CD14-positive monocyte (primary cell): ENCODE measurements around the gene QRICH2. TPM values are rescaled to one million over a fixed set of nuclear protein-coding genes. Genes with fewer than 3 reads are reported as not detected.
A peak's percentile ranks its signal among the peaks of the same experiment; 100 is the strongest.
"Not testable (repeated sequence)": the region's sequence is repeated elsewhere in the genome, so short reads cannot be mapped to it uniquely, and the experiment has no call there.

Experiments used
- DNase-seq, 3 donors: peaks; one replicate each; pipeline ENCODE4 v3.0.0-alpha.2; 2011 to 2022
- H2AFZ ChIP-seq: 2 replicates; pipeline ENCODE4 v1.6.0; 2012; ENCODE audit warnings: mild to moderate bottlenecking, low read depth, low read length, inconsistent platforms; ENCODE audit not compliant: insufficient read depth, poor library complexity, severe bottlenecking
- H3K27ac ChIP-seq, 2 donors: 1 replicate in 1 of 2; 2 replicates in 1 of 2; pipeline ENCODE4 v1.5.1; 2012 to 2013; ENCODE audit warnings: low read length in 2 of 2, control low read depth in 1 of 2, inconsistent platforms in 1 of 2, low read depth in 1 of 2, mild to moderate bottlenecking in 1 of 2
- H3K27me3 ChIP-seq, 2 donors: one replicate each; pipeline versions ENCODE4 v1.6.0 to v1.6.1; 2011 to 2013; ENCODE audit warnings: low read length in 2 of 2; ENCODE audit not compliant: control insufficient read depth in 2 of 2, insufficient read depth in 2 of 2
- H3K36me3 ChIP-seq, 2 donors: replicated peaks in 1 of 2; 1 replicate in 1 of 2; 2 replicates in 1 of 2; pipeline versions ENCODE4 v1.5.1 to v1.6.1; 2012 to 2013; ENCODE audit warnings: low read length in 2 of 2, control low read depth in 1 of 2, inconsistent platforms in 1 of 2, mild to moderate bottlenecking in 1 of 2; ENCODE audit not compliant: insufficient read depth in 2 of 2, control insufficient read depth in 1 of 2
- H3K4me1 ChIP-seq, 2 donors: 1 replicate in 1 of 2; 2 replicates in 1 of 2; pipeline versions ENCODE4 v1.5.1 to v1.6.1; 2012 to 2013; ENCODE audit warnings: low read length in 2 of 2, control low read depth in 1 of 2, inconsistent platforms in 1 of 2, mild to moderate bottlenecking in 1 of 2, moderate library complexity in 1 of 2; ENCODE audit not compliant: insufficient read depth in 2 of 2, control insufficient read depth in 1 of 2
- H3K4me2 ChIP-seq: replicated peaks from 2 replicates; pipeline ENCODE3; 2012; ENCODE audit warnings: low read length, moderate library complexity, mild to moderate bottlenecking; ENCODE audit not compliant: poor library complexity, severe bottlenecking; ENCODE audit errors: extremely low read depth
- H3K4me3 ChIP-seq, 3 experiments: fragments of 200-600 bp in 1 of 3; sonication (generic) in 1 of 3; replicated peaks in 1 of 3; 1 replicate in 2 of 3; 2 replicates in 1 of 3; pipeline ENCODE4 v1.5.1; 2011 to 2013; ENCODE audit warnings: low read length in 3 of 3, mild to moderate bottlenecking in 3 of 3, control low read depth in 2 of 3, low read depth in 2 of 3, inconsistent platforms in 1 of 3, moderate library complexity in 1 of 3
- H3K79me2 ChIP-seq: 2 replicates; pipeline ENCODE4 v1.6.0; 2012; ENCODE audit warnings: mild to moderate bottlenecking, control low read depth, inconsistent platforms, low read length, moderate library complexity; ENCODE audit not compliant: insufficient read depth
- H3K9ac ChIP-seq: 2 replicates; pipeline ENCODE4 v1.6.0; 2017; ENCODE audit warnings: low read length, mild to moderate bottlenecking; ENCODE audit not compliant: insufficient read depth, poor library complexity, severe bottlenecking
- H3K9me3 ChIP-seq, 2 donors: replicated peaks in 1 of 2; 1 replicate in 1 of 2; 2 replicates in 1 of 2; pipeline versions ENCODE4 v1.5.1 to v1.6.1; 2012 to 2013; ENCODE audit warnings: low read length in 2 of 2, control low read depth in 1 of 2; ENCODE audit not compliant: control insufficient read depth in 1 of 2, insufficient read depth in 1 of 2
- H4K20me1 ChIP-seq: 2 replicates; pipeline ENCODE4 v1.6.0; 2012; ENCODE audit warnings: mild to moderate bottlenecking, low read length, control low read depth, moderate library complexity; ENCODE audit not compliant: insufficient read depth
- H3K27ac Mint-ChIP-seq, 7 donors: one replicate each; pipeline ENCODE4 v1.8.0; 2020; ENCODE audit warnings: mild to moderate bottlenecking in 7 of 7, mixed read lengths in 7 of 7, moderate library complexity in 6 of 7, inconsistent platforms in 2 of 7
- H3K27me3 Mint-ChIP-seq, 3 donors: one replicate each; pipeline ENCODE4 v1.8.0; 2021 to 2022; ENCODE audit warnings: low read depth in 3 of 3, mild to moderate bottlenecking in 3 of 3, mixed read lengths in 3 of 3, moderate library complexity in 3 of 3, inconsistent platforms in 1 of 3
- H3K36me3 Mint-ChIP-seq, 2 donors: one replicate each; pipeline ENCODE4 v1.8.0; 2020; ENCODE audit warnings: mixed read lengths in 2 of 2, inconsistent platforms in 1 of 2, mild to moderate bottlenecking in 1 of 2
- H3K4me1 Mint-ChIP-seq: one replicate; pipeline ENCODE4 v1.8.0; 2020; ENCODE audit warnings: mild to moderate bottlenecking, mixed read lengths
- H3K4me3 Mint-ChIP-seq, 2 donors: one replicate each; pipeline ENCODE4 v1.8.0; 2020; ENCODE audit warnings: mild to moderate bottlenecking in 2 of 2, mixed read lengths in 2 of 2, moderate library complexity in 1 of 2
- H3K9me3 Mint-ChIP-seq, 7 donors: one replicate each; pipeline ENCODE4 v1.8.0; 2020 to 2022; ENCODE audit warnings: mixed read lengths in 7 of 7, mild to moderate bottlenecking in 6 of 7, moderate library complexity in 6 of 7, inconsistent platforms in 2 of 7
- CTCF ChIP-seq: fragments of 200-600 bp; IDR thresholded peaks from one replicate; pipeline ENCODE4 v1.8.0; 2022; ENCODE audit warnings: antibody characterized with exemption, mild to moderate bottlenecking
- WGBS: methylation state at CpG from one replicate; pipeline ENCODE4 v1.1.5; 2013; ENCODE audit warnings: missing lambda C conversion rate; ENCODE audit not compliant: insufficient coverage; 5-methylcytosine and 5-hydroxymethylcytosine counted together
- intact Hi-C, 2 donors: fragments of 100-400 bp; cut with micrococcal nuclease; formaldehyde crosslinking; loops; one replicate each; pipeline versions ENCODE4 v1.15.0 to v1.15.1; 2023
- polyA plus RNA-seq, 3 donors: library from polyadenylated mRNA; depleted of rRNA in 1 of 3; unstranded in 2 of 3; stranded (reverse) in 1 of 3; fragments of 300-500 nt in 2 of 3; fragments of >200 nt in 1 of 3; fragmentation: Illumina TruSeq in 2 of 3; gene quantifications; 1 replicate in 2 of 3; 2 replicates in 1 of 3; pipeline ENCODE4 v1.2.3, GENCODE V29; 2012 to 2021

The QRICH2 gene
- polyA plus RNA-seq, 3 donors = 0.04 to 1.9 TPM; not detected in 1

- peaks cover 15 to 21% of the 10 kb centered on the region in 2 donors for H3K4me1 ChIP-seq
- no peak overlapping the region for H3K4me2 ChIP-seq
- Mint-ChIP-seq H3K4me1 (peaks cover 26% of the 10 kb centered on the region), H3K27ac (no peak overlapping the region), H3K27me3 (peaks cover 0 to 2% (median 0%) of the 10 kb centered on the region in 3 donors), H3K4me3 (no peak overlapping the region), H3K36me3 (peaks cover 24% of the 10 kb centered on the region in 2 donors), H3K9me3 (peaks cover 0 to 2% (median 0%) of the 10 kb centered on the region in 7 donors)
- no peak for TF ChIP-seq CTCF
- no peak overlapping the region for H3K4me3 ChIP-seq
- no peak overlapping the region for H3K9ac ChIP-seq
- H3K9me3 ChIP-seq = no peaks in the 10 kb centered on the region
- H3K79me2 ChIP-seq = peaks cover 36% of the 10 kb centered on the region
- 100% methylated on average over 2 of the region's 5 CpGs for WGBS
- intact Hi-C loops = loop anchor here in 1 of 2 donors (5.0 kb wide), 1 partner anchor 37 kb away; no protein-coding TSS in a partner anchor
- no peaks in the 10 kb centered on the region for H3K27me3 ChIP-seq
- H3K36me3 ChIP-seq = peaks cover 14 to 24% of the 10 kb centered on the region in 2 donors
- no peak overlapping the region for H3K27ac ChIP-seq
- no peak for DNase-seq
- H2AFZ ChIP-seq = no peak overlapping the region
- no peaks in the 10 kb centered on the region for H4K20me1 ChIP-seq
Measured at GRCh38 chr17:76350463-76350862, 42.4 kb upstream of the QRICH2 start.

- Histone ChIP-seq H3K79me2 (peaks cover 23% of the 10 kb centered on the region), H3K36me3 (peaks cover 18 to 56% of the 10 kb centered on the region in 2 donors)
- not testable (repeated sequence) for H3K9me3 Mint-ChIP-seq, H3K4me2 ChIP-seq, H3K27me3 Mint-ChIP-seq, H4K20me1 ChIP-seq, H3K4me3 Mint-ChIP-seq, DNase-seq, H2AFZ ChIP-seq, H3K27me3 ChIP-seq, H3K4me1 ChIP-seq, H3K27ac ChIP-seq, H3K4me3 ChIP-seq, H3K4me1 Mint-ChIP-seq, H3K9ac ChIP-seq, H3K9me3 ChIP-seq
- H3K36me3 Mint-ChIP-seq = peaks cover 45 to 54% of the 10 kb centered on the region in 2 donors
- H3K27ac Mint-ChIP-seq = peak overlapping the region in 2 of 7 donors; percentile 12 to 14
- WGBS = 100% methylated on average over 11 of the region's 11 CpGs
- intact Hi-C loops = loop anchor here in 1 of 2 donors (5.0 kb wide), 1 partner anchor 35 kb away; no protein-coding TSS in a partner anchor
Measured at GRCh38 chr17:76346936-76347335, 38.9 kb upstream of the QRICH2 start.
